G401 (cell line): ENCODE results near the gene PDE3A. TPM values are rescaled to one million over a fixed set of nuclear protein-coding genes. Genes with fewer than 3 reads are reported as not detected.
"Not testable (repeated sequence)": the region's sequence is repeated elsewhere in the genome, so short reads cannot be mapped to it uniquely, and the experiment has no call there.

Source experiments
- DNase-seq: peaks from one replicate; pipeline ENCODE4 v3.0.0-alpha.2; 2015; ENCODE audit warnings: low spot score
- in situ Hi-C: cut with HindIII; loops from 2 replicates; pipeline ENCODE4 v1.10.0; 2016; ENCODE audit warnings: low sequenced_read_pairs, mixed read lengths
- total RNA-seq: library from RNA; depleted of rRNA; stranded (reverse); fragments of >200 nt; shearing (Covaris generic); gene quantifications from 2 replicates; pipeline ENCODE4 v1.2.3, GENCODE V29; 2014

The PDE3A gene
- total RNA-seq, 1 experiment from 2014 or later, result not detected

- no peak for DNase-seq
- in situ Hi-C loops, result no loop called here
Observed at GRCh38 chr12:20510811-20511210, 142.5 kb downstream of the PDE3A start.

GRCh38 chr12:20513189-20513588 lies 144.9 kb downstream of the PDE3A start:
- in situ Hi-C loops, result no loop called here
- no peak for DNase-seq

- no peak for DNase-seq
- in situ Hi-C loops, result no loop called here
Observed at GRCh38 chr12:20514598-20514997, 146.3 kb downstream of the PDE3A start.

- DNase-seq, result peak; percentile 87
- in situ Hi-C loops, result no loop called here
Observed at GRCh38 chr12:20520532-20520931, 152.2 kb downstream of the PDE3A start.

GRCh38 chr12:20523658-20524057 lies 155.3 kb downstream of the PDE3A start:
- DNase-seq, result no peak

GRCh38 chr12:20524113-20524512 lies 155.8 kb downstream of the PDE3A start:
- in situ Hi-C loops, result no loop called here
- no peak for DNase-seq

More at GRCh38 chr12:20523658-20524057, 155.3 kb downstream of the PDE3A start:
- in situ Hi-C loops, result no loop called here

- DNase-seq, result no peak
- in situ Hi-C loops, result no loop called here
Observed at GRCh38 chr12:20525064-20525610, 156.8 kb downstream of the PDE3A start.

GRCh38 chr12:20527417-20528163 lies 159.3 kb downstream of the PDE3A start:
- in situ Hi-C loops, result no loop called here
- no peak for DNase-seq

GRCh38 chr12:20528208-20528607 lies 159.9 kb downstream of the PDE3A start:
- in situ Hi-C loops, result no loop called here
- no peak for DNase-seq

GRCh38 chr12:20546267-20546666 lies 177.9 kb downstream of the PDE3A start:
- DNase-seq, result no peak
- in situ Hi-C loops, result no loop called here

- peak; percentile 45 for DNase-seq
- in situ Hi-C loops, result no loop called here
Observed at GRCh38 chr12:20547816-20548575, 179.7 kb downstream of the PDE3A start.

- in situ Hi-C loops, result no loop called here
- no peak for DNase-seq
Observed at GRCh38 chr12:20548611-20549010, 180.3 kb downstream of the PDE3A start.

- peak; percentile 70 for DNase-seq
- in situ Hi-C loops, result no loop called here
Observed at GRCh38 chr12:20549108-20549719, 180.9 kb downstream of the PDE3A start.

GRCh38 chr12:20551742-20552442 lies 183.6 kb downstream of the PDE3A start:
- in situ Hi-C loops, DNase-seq: not testable (repeated sequence)

- in situ Hi-C loops, DNase-seq: not testable (repeated sequence)
Observed at GRCh38 chr12:20552586-20552985, 184.2 kb downstream of the PDE3A start.

GRCh38 chr12:20555015-20555414 lies 186.7 kb downstream of the PDE3A start:
- no peak for DNase-seq
- in situ Hi-C loops, result no loop called here

GRCh38 chr12:20555771-20556170 lies 187.4 kb downstream of the PDE3A start:
- DNase-seq, result no peak
- in situ Hi-C loops, result no loop called here

GRCh38 chr12:20557096-20557495 lies 188.8 kb downstream of the PDE3A start:
- in situ Hi-C loops, result no loop called here
- no peak for DNase-seq

- DNase-seq, result no peak
- in situ Hi-C loops, result no loop called here
Observed at GRCh38 chr12:20560935-20561334, 192.6 kb downstream of the PDE3A start.
